ENCODE data around the gene TRIM49.
"Not testable (repeated sequence)": the region's sequence is repeated elsewhere in the genome, so short reads cannot be mapped to it uniquely, and the experiment has no call there.

The TRIM49 gene, protein sequence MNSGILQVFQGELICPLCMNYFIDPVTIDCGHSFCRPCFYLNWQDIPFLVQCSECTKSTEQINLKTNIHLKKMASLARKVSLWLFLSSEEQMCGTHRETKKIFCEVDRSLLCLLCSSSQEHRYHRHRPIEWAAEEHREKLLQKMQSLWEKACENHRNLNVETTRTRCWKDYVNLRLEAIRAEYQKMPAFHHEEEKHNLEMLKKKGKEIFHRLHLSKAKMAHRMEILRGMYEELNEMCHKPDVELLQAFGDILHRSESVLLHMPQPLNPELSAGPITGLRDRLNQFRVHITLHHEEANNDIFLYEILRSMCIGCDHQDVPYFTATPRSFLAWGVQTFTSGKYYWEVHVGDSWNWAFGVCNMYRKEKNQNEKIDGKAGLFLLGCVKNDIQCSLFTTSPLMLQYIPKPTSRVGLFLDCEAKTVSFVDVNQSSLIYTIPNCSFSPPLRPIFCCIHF

DNA sequence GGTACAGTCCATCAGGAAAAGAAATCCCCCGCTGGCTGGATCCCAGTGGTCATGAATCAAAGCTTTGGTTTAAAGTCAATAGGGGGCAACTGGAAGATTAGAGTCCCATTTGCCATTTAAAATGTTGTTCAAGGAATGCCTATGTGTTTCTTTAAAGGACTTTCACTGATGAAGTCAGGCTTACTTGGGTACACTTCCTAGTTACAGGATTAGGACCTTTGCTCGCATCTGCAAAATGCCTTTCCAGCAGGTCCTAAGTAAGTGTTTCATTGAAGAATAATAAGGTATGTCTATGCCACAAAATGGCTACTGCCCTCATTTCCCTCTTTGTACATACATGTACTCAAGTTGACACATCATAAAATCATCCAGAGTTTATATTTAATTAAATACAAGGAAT is at the start of gene TRIM49:
Gene TRIM49 (minus strand): TSS at position 101 of the 400 bp plus-strand sequence. CDS start 4,106 bp downstream, outside the sequence.
- not testable (repeated sequence) for DNase-seq

DNA sequence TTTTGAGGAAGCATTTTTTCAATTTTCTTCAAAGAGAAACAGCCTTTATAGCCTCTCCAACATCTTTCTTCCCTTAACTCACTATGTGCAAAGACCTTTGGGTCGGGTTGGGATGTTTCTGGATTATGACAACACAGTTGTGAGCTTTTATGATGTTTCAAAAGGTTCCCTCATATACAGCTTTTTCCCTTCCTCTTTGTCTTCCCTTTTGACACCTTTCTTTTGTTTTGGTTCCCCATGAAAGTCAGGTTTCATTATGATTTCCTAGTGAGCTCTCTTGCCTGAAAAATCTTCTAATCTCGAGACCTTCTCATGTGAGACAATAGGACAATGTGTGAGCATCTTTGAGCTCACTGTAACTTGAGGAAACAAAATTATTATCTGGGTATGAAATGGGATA is 18.3 kb upstream of the TRIM49 start:
- not testable (repeated sequence) for DNase-seq

DNA sequence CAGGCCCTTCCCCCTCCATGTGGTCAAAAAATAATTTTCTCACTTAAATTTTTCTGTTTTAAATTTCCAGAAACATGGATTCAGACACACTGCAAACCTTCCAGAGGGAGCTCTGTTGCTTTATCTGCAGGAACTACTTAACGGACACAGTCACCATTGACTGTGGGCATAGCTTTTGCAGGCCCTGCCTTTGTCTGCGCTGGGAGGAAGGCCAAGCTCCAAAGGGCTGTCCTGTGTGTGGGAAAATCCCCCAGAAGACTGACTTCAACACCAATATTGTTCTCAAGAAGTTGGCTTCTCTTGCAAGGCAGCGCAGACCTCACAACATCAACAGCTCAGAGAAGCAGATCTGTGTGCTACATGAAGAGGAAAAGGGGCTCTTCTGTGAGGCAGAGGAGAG is 11.6 kb upstream of the TRIM49 start:
- DNase-seq, result not testable (repeated sequence)

DNA sequence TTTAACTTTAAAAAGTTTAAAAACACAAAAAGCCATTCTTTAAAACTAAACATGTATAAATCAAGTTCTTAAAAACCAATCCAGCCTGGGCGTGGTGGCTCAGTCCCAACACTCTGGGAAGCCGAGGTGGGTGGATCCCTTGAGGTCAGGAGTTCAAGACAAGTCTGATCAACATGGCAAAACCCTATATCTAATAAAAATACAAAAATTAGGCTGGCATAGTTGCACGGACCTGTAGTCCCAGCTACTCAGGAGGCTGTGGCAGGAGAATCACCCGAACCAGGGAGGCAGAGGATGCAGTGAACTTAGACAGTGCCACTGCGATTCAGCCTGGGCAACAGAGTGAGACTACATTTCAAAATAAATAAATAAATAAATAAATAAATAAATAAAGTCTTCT is 5.2 kb upstream of the TRIM49 start:
- not testable (repeated sequence) for DNase-seq

DNA sequence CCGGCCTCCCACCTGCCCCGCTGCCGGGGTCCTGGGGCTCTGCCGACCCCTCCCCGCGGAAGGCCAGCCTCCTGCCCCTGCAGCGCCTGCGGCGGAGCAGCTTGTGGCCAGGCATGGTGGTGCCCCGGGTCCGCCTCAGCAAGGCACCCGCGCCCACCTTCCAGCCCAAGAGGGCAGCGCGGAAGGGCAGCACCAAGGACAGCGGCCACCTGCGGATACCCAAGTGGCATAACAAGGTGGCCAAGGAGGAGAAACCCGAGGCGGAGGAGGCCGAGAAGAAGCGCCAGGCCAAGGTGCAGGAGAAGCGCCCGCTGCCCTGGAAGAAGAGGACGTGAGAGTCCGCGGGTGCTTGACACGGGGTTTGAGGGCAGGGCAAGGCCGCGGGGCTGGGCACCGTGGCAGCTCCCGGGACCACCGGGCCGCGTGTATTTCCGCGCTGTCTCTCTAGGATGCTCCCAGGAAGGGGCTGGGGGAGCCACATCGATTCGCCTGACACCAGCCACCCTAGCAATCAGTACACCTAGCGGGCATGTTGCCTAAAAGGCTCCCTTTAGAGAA is 20.8 kb downstream of the TRIM49 start:
- DNase-seq, result not testable (repeated sequence)

DNA sequence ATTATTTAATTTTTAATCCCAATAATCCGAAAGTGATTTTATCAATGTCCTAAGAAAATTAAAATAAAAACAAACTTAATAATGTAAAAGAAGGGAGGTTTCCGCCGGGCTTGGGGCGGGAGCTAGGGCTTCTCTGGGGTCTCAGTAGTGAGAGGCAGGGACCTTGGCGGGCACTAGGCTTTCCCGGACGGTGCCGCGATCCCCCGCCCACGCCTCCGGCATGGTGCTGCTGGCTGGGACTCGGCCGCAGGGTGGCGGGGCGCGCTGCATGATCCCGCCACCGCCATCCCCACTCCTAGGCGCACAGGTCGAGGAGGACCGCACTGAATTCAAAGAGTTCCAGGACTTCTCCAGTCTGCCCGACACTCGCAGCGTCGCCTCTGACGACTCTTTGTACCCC is 22.6 kb downstream of the TRIM49 start:
- DNase-seq, result not testable (repeated sequence)

DNA sequence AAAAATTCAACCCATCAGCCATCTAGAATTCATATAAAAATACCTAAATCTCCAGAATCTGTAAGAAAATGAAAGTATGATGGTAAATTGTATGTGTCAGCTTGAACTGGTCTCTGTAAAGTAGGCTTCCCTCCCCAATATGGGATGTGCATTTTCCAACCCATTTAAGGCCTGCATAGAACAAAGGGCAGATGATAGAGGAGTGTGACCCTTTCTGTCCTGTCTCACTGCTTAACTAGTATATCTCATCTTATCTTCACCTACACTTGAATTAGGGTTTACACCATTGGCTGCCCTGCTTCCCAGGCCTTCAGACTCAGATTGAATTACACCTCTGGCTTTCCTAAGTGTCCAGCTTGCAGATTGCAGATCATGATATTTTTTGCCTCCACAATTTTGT is 57.6 kb downstream of the TRIM49 start:
- DNase-seq, result not testable (repeated sequence)
